BJ (cell line): Measurements from ENCODE around the gene PFKL. TPM values are rescaled to one million over a fixed set of nuclear protein-coding genes. Genes with fewer than 3 reads are reported as not detected.

Experiments
- CTCF ChIA-PET: fragments of 350-600 bp; formaldehyde crosslinking; extraction: SDS; loops from one replicate; lab custom pipeline; 2021; ENCODE audit warnings: antibody characterized with exemption, inconsistent platforms; lab: Yijun Ruan, JAX
- POLR2A ChIA-PET: fragments of 300-600 bp; sonication (Branson Sonifier 250); formaldehyde crosslinking; extraction: SDS; loops from one replicate; lab custom pipeline; 2021; ENCODE audit warnings: antibody characterized with exemption; lab: Charles Lee
- DNase-seq: peaks from one replicate; pipeline ENCODE4 v3.0.0-alpha.2; 2011; ENCODE audit warnings: low read depth
- H3K27me3 ChIP-seq: 2 replicates; pipeline ENCODE4 v1.6.0; 2011; ENCODE audit warnings: low read length; ENCODE audit not compliant: control insufficient read depth, insufficient read depth
- H3K36me3 ChIP-seq: 2 replicates; pipeline ENCODE4 v1.5.1; 2011; ENCODE audit warnings: low read length; ENCODE audit not compliant: control insufficient read depth, insufficient read depth
- H3K4me3 ChIP-seq: 2 replicates; pipeline ENCODE4 v1.5.1; 2011; ENCODE audit warnings: low read depth, mild to moderate bottlenecking, control low read depth, low read length
- CTCF ChIP-seq: IDR thresholded peaks from 2 replicates; pipeline ENCODE4 v1.5.1; 2011; ENCODE audit warnings: low read depth, mild to moderate bottlenecking, control low read depth, inconsistent platforms, low read length, moderate library complexity; ENCODE audit not compliant: insufficient read depth
- polyA plus RNA-seq: library from polyadenylated mRNA; depleted of rRNA; stranded (reverse); fragments of >200 nt; gene quantifications from 2 replicates; pipeline ENCODE4 v1.2.3, GENCODE V29; 2011

Gene PFKL
- polyA plus RNA-seq, 1 experiment = 152 TPM

GRCh38 chr21:44344541-44345183, 44.8 kb downstream of the PFKL start:
- CTCF ChIA-PET = interaction anchor here (0.9 kb wide), 1 partner anchor 40 kb away, joined by 3 read pairs; no protein-coding TSS in a partner anchor
- TF ChIP-seq CTCF = no peak
- H3K36me3 ChIP-seq = no peaks in the 10 kb centered on the region
- H3K4me3 ChIP-seq = no peak overlapping the region
- DNase-seq = no peak
- peaks cover 16% of the 10 kb centered on the region for H3K27me3 ChIP-seq
- POLR2A ChIA-PET = no interaction called here

GRCh38 chr21:44345495-44345894, 45.6 kb downstream of the PFKL start:
- H3K4me3 ChIP-seq = no peak overlapping the region
- peaks cover 16% of the 10 kb centered on the region for H3K27me3 ChIP-seq
- CTCF ChIA-PET = no interaction called here
- POLR2A ChIA-PET = no interaction called here
- no peak for TF ChIP-seq CTCF
- no peaks in the 10 kb centered on the region for H3K36me3 ChIP-seq
- no peak for DNase-seq

- ChIA-PET CTCF (no interaction called here), POLR2A (no interaction called here)
- Histone ChIP-seq H3K4me3 (no peak overlapping the region), H3K27me3 (peaks cover 23% of the 10 kb centered on the region), H3K36me3 (no peaks in the 10 kb centered on the region)
- DNase-seq = no peak
- no peak for TF ChIP-seq CTCF
Observed at GRCh38 chr21:44347911-44348451, 48.1 kb downstream of the PFKL start.

- H3K36me3 ChIP-seq = no peaks in the 10 kb centered on the region
- ChIA-PET POLR2A (no interaction called here), CTCF (no interaction called here)
- DNase-seq = no peak
- H3K27me3 ChIP-seq = peaks cover 23% of the 10 kb centered on the region
- no peak overlapping the region for H3K4me3 ChIP-seq
- TF ChIP-seq CTCF = no peak
Observed at GRCh38 chr21:44348861-44349260, 49.0 kb downstream of the PFKL start.

GRCh38 chr21:44349416-44349846, 49.6 kb downstream of the PFKL start:
- CTCF ChIA-PET = no interaction called here
- POLR2A ChIA-PET = no interaction called here
- no peak for DNase-seq
- Histone ChIP-seq H3K36me3 (no peaks in the 10 kb centered on the region), H3K4me3 (no peak overlapping the region), H3K27me3 (peaks cover 23% of the 10 kb centered on the region)
- TF ChIP-seq CTCF = no peak
